ENCODE measurements around the gene MAD1L1. TPM values are rescaled to one million over a fixed set of nuclear protein-coding genes. Genes with fewer than 3 reads are reported as not detected.

MAD1L1 gene
- total and polyA plus RNA-seq, 2 of the 8 experiments (the other 6 are each of a cell fraction or from before 2014, with no cell fraction given), result 40.4 to 44.6 TPM

- H2BK12ac ChIP-seq (ENCODE audit: low read depth, low read length), result no peak overlapping the region
- no peak overlapping the region for H3K27ac ChIP-seq (ENCODE audit: low read depth, low read length)
- no peak overlapping the region for H3K4ac ChIP-seq (replicated peaks; ENCODE audit: insufficient read length, low read depth, low read length)
- H4K91ac ChIP-seq (replicated peaks; ENCODE audit: insufficient read length, low read length), result no peak overlapping the region
- 92% methylated on average over 16 of the region's 16 CpGs; no CpG with 5 or more reads in 1 of the 2 experiments for WGBS, 2 experiments (ENCODE audit: extremely low coverage in 1 of 2, insufficient coverage in 1 of 2, insufficient read length in 1 of 2, insufficient replicate concordance in 2 of 2, low coverage in 1 of 2, low lambda C conversion rate in 2 of 2, missing lambda C conversion rate in 1 of 2)
- H2BK5ac ChIP-seq (ENCODE audit: low read depth, low read length), result no peak overlapping the region
- no peak overlapping the region for H2AFZ ChIP-seq (ENCODE audit: low read length)
- H3K79me2 ChIP-seq (ENCODE audit: control insufficient read depth in 1 of 2, insufficient read depth in 2 of 2, low read length in 2 of 2), result no peaks in the 10 kb centered on the region
- no peak overlapping the region for H3K9ac ChIP-seq (replicated peaks in 1 of 4; ENCODE audit: extremely low read depth in 1 of 4, low read depth in 3 of 4, low read length in 3 of 4)
- no peaks in the 10 kb centered on the region for H3K23me2 ChIP-seq (ENCODE audit: low read depth, low read length)
- DNase-seq (ENCODE audit: low read depth in 1 of 2, low spot score in 2 of 2) (no peak), FAIRE-seq (no peak)
- no peak overlapping the region for H3K56ac ChIP-seq (replicated peaks; ENCODE audit: insufficient read length, low read depth, low read length)
- no peaks in the 10 kb centered on the region for H3K27me3 ChIP-seq (replicated peaks in 1 of 4; ENCODE audit: control insufficient read depth in 3 of 4, extremely low read depth in 1 of 4, insufficient read depth in 3 of 4, low read length in 3 of 4)
- no peak overlapping the region for H3K4me2 ChIP-seq (ENCODE audit: insufficient read depth in 1 of 2, low read depth in 2 of 2, low read length in 2 of 2)
- H4K5ac ChIP-seq (ENCODE audit: insufficient read length, low read depth, low read length), result no peak overlapping the region
- H3K79me1 ChIP-seq (ENCODE audit: low read depth, low read length), result no peaks in the 10 kb centered on the region
- CTCF ChIA-PET (ENCODE audit: partially characterized antibody), result interaction anchor here (0.8 to 1.4 kb wide), 2 partner anchors 38 to 73 kb away, joined by 3 to 4 read pairs; no protein-coding TSS in a partner anchor
- no peak overlapping the region for H4K8ac ChIP-seq (ENCODE audit: extremely low read depth, insufficient read depth, low read length)
- no peak overlapping the region for H3K23ac ChIP-seq (ENCODE audit: insufficient read length)
- no peak overlapping the region for H3K4me3 ChIP-seq (ENCODE audit: extremely low read depth in 1 of 4, insufficient read depth in 2 of 4, low read depth in 3 of 4, low read length in 4 of 4)
- H3K36me3 ChIP-seq (ENCODE audit: control insufficient read depth in 2 of 4, insufficient read depth in 4 of 4, low read length in 3 of 4), result no peaks in the 10 kb centered on the region
- H3K18ac ChIP-seq (ENCODE audit: extremely low read depth, low read length), result no peak overlapping the region
- no peak overlapping the region for H2BK20ac ChIP-seq (ENCODE audit: low read length)
- peaks cover 0 to 1% (median 0%) of the 10 kb centered on the region in 4 experiments; a peak in 1 of 7 replicates for H3K4me1 ChIP-seq (replicated peaks in 1 of 4; ENCODE audit: control insufficient read depth in 3 of 4, insufficient read depth in 4 of 4, low read length in 3 of 4)
- H3K9me3 ChIP-seq (ENCODE audit: insufficient read depth in 2 of 2, low read depth in 1 of 2, low read length in 1 of 2), result no peaks in the 10 kb centered on the region
- H2AK5ac ChIP-seq (ENCODE audit: low read depth, low read length), result no peak overlapping the region
- POLR2A ChIA-PET (ENCODE audit: partially characterized antibody), result no interaction called here
- no peak overlapping the region for H2BK120ac ChIP-seq (replicated peaks; ENCODE audit: low read depth, low read length)
- no peak overlapping the region for H2BK15ac ChIP-seq (ENCODE audit: low read length)
- no peak overlapping the region for H3K14ac ChIP-seq (ENCODE audit: insufficient read length)
- peaks cover 0 to 4% of the 10 kb centered on the region in 2 experiments for H4K20me1 ChIP-seq (replicated peaks in 1 of 2; ENCODE audit: control insufficient read depth in 1 of 2, insufficient read depth in 2 of 2, low read length in 2 of 2)
- no peak for TF ChIP-seq EGR1 (IDR thresholded peaks at IDR 0.05; ENCODE audit: borderline replicate concordance, low read depth, low read length)
- no peak for TF ChIP-seq TCF12 (IDR thresholded peaks at IDR 0.05; ENCODE audit: low read depth, low read length)
- TF ChIP-seq ATF2 (IDR thresholded peaks at IDR 0.05; ENCODE audit: low read length), result no peak
- TF ChIP-seq RXRA (IDR thresholded peaks at IDR 0.05; ENCODE audit: insufficient read depth, low read depth, low read length), result no peak
- TF ChIP-seq RAD21 (IDR thresholded peaks at IDR 0.05 in 1 of 2, conservative IDR thresholded peaks at IDR 0.05 in 1 of 2; ENCODE audit: low read depth in 2 of 2, low read length in 2 of 2), result no peak
- TF ChIP-seq CTBP2 (IDR thresholded peaks at IDR 0.05; ENCODE audit: borderline replicate concordance, insufficient read depth, insufficient read length, low read length), result no peak
- TF ChIP-seq SRF (IDR thresholded peaks at IDR 0.05; ENCODE audit: low read depth, low read length), result no peak
- no peak for TF ChIP-seq JUND (IDR thresholded peaks at IDR 0.05; ENCODE audit: low read length)
- TF ChIP-seq GABPA (IDR thresholded peaks at IDR 0.05; ENCODE audit: borderline replicate concordance, insufficient read depth, low read length), result no peak
- TF ChIP-seq SAP30 (IDR thresholded peaks at IDR 0.05; ENCODE audit: insufficient read depth, insufficient replicate concordance, low read length), result no peak
- no peak for TF ChIP-seq PHF8 (conservative IDR thresholded peaks at IDR 0.05; ENCODE audit: low read depth, low read length)
- no peak for TF ChIP-seq KDM1A (IDR thresholded peaks at IDR 0.05; ENCODE audit: borderline replicate concordance, low read length)
Measured at GRCh38 chr7:1810521-1810920, 422.2 kb downstream of the MAD1L1 start.
